CD4-positive, alpha-beta T cell treated with Interleukin-15 for 1 hour (primary cell): Measurements from ENCODE around the gene GNG14.
A peak's percentile ranks its signal among the peaks of the same experiment; 100 is the strongest.
"Not testable (repeated sequence)": the region's sequence is repeated elsewhere in the genome, so short reads cannot be mapped to it uniquely, and the experiment has no call there.

Source experiments
- DNase-seq: peaks from one replicate; pipeline ENCODE4 v3.0.0-alpha.2; 2020

GNG14 gene

GRCh38 chr19:12687496-12688196, at the start of gene GNG14:
TSS of gene GNG14 (plus strand) at chr19:12687998. CDS start at chr19:12688049, 51 bp downstream.
- no peak for DNase-seq

- no peak for DNase-seq
Observed at GRCh38 chr19:12638611-12639182, 49.1 kb upstream of the GNG14 start.

- peak; percentile 90 for DNase-seq
Observed at GRCh38 chr19:12639901-12640613, 47.7 kb upstream of the GNG14 start.

- DNase-seq, result no peak
Observed at GRCh38 chr19:12641456-12641855, 46.3 kb upstream of the GNG14 start.

- DNase-seq, result no peak
Observed at GRCh38 chr19:12642506-12642905, 45.3 kb upstream of the GNG14 start.

GRCh38 chr19:12643716-12644115, 44.1 kb upstream of the GNG14 start:
- DNase-seq, result not testable (repeated sequence)

GRCh38 chr19:12646551-12646950, 41.2 kb upstream of the GNG14 start:
- DNase-seq, result no peak

GRCh38 chr19:12647047-12647446, 40.8 kb upstream of the GNG14 start:
- no peak for DNase-seq

- peak; percentile 57 for DNase-seq
Observed at GRCh38 chr19:12647490-12648071, 40.2 kb upstream of the GNG14 start.

- DNase-seq, result no peak
Observed at GRCh38 chr19:12648088-12648487, 39.7 kb upstream of the GNG14 start.

- DNase-seq, result no peak
Observed at GRCh38 chr19:12649941-12650340, 37.9 kb upstream of the GNG14 start.

- no peak for DNase-seq
Observed at GRCh38 chr19:12652219-12652618, 35.6 kb upstream of the GNG14 start.

- DNase-seq, result no peak
Observed at GRCh38 chr19:12655546-12655945, 32.3 kb upstream of the GNG14 start.

- DNase-seq, result no peak
Observed at GRCh38 chr19:12656899-12657571, 30.8 kb upstream of the GNG14 start.

- no peak for DNase-seq
Observed at GRCh38 chr19:12657966-12658365, 29.8 kb upstream of the GNG14 start.

- DNase-seq, result no peak
Observed at GRCh38 chr19:12660980-12661379, 26.8 kb upstream of the GNG14 start.

GRCh38 chr19:12664406-12665280, 23.2 kb upstream of the GNG14 start:
- DNase-seq, result no peak

GRCh38 chr19:12665281-12665573, 22.6 kb upstream of the GNG14 start:
- DNase-seq, result peak; percentile 84

GRCh38 chr19:12665671-12666264, 22.0 kb upstream of the GNG14 start:
- peak; percentile 40 for DNase-seq

GRCh38 chr19:12666265-12667048, 21.3 kb upstream of the GNG14 start, which contains the start of the genes MAN2B1 and WDR83:
TSS of gene MAN2B1 (minus strand) at chr19:12666742. CDS start at chr19:12666701, 41 bp downstream.
TSS of gene WDR83 (plus strand) at chr19:12666807. CDS start at chr19:12669791, 2,984 bp downstream.
- peak; percentile 84 for DNase-seq
